Muscle of leg (tissue), 11 donors: ENCODE data around the gene DAZAP2. TPM values are rescaled to one million over a fixed set of nuclear protein-coding genes. Genes with fewer than 3 reads are reported as not detected.
A peak's percentile ranks its signal among the peaks of the same experiment; 100 is the strongest.
"Not testable (repeated sequence)": the region's sequence is repeated elsewhere in the genome, so short reads cannot be mapped to it uniquely, and the experiment has no call there.

Source experiments
- DNase-seq: peaks from one replicate; pipeline ENCODE4 v3.0.0; 2013
- H3K27ac ChIP-seq: one replicate; pipeline ENCODE4 v1.5.1; 2013; ENCODE audit warnings: mild to moderate bottlenecking, low read length, control low read depth
- H3K27me3 ChIP-seq: one replicate; pipeline ENCODE4 v1.6.1; 2013; ENCODE audit warnings: low read length; ENCODE audit not compliant: control insufficient read depth, insufficient read depth
- H3K36me3 ChIP-seq: one replicate; pipeline ENCODE4 v1.6.1; 2013; ENCODE audit warnings: low read length; ENCODE audit not compliant: control insufficient read depth, insufficient read depth
- H3K4me1 ChIP-seq: one replicate; pipeline ENCODE4 v1.6.1; 2013; ENCODE audit warnings: low read length; ENCODE audit not compliant: control insufficient read depth, insufficient read depth
- H3K4me3 ChIP-seq: one replicate; pipeline ENCODE4 v1.5.1; 2013; ENCODE audit warnings: low read length, control low read depth
- H3K9me3 ChIP-seq: replicated peaks from 2 replicates; pipeline ENCODE4 v1.6.1; 2013; ENCODE audit warnings: low read depth, low read length; ENCODE audit not compliant: control insufficient read depth
- WGBS: methylation state at CpG from one replicate; pipeline ENCODE4 v1.1.5; 2013; ENCODE audit warnings: missing lambda C conversion rate; ENCODE audit not compliant: insufficient coverage; 5-methylcytosine and 5-hydroxymethylcytosine counted together
- polyA plus RNA-seq, 8 donors: library from polyadenylated mRNA; unstranded; fragments of 120-200 nt; gene quantifications; one replicate each; pipeline versions ENCODE4 v1.2.1 to v1.2.3, GENCODE V29; 2013; ENCODE audit warnings: inconsistent platforms in 1 of 8, low replicate concordance in 1 of 8; ENCODE audit not compliant: insufficient read length in 8 of 8, insufficient read depth in 1 of 8
- total RNA-seq: library from RNA; stranded (reverse); fragments of 120-200 nt; gene quantifications from one replicate; pipeline ENCODE4 v1.2.4, GENCODE V29; 2013

Gene DAZAP2
- total and polyA plus RNA-seq, 9 donors = 46.1 to 101 (median 76.9) TPM

- H3K36me3 ChIP-seq = no peaks in the 10 kb centered on the region
- no peak overlapping the region for H3K4me3 ChIP-seq
- 66% methylated on average over 2 of the region's 2 CpGs for WGBS
- H3K27ac ChIP-seq = no peak overlapping the region
- DNase-seq = no peak
- H3K4me1 ChIP-seq = no peaks in the 10 kb centered on the region
- H3K9me3 ChIP-seq = no peaks in the 10 kb centered on the region
- H3K27me3 ChIP-seq = no peaks in the 10 kb centered on the region
Observed at GRCh38 chr12:51210690-51211395, 27.8 kb upstream of the DAZAP2 start.

- no peaks in the 10 kb centered on the region for H3K36me3 ChIP-seq
- no peak overlapping the region for H3K4me3 ChIP-seq
- H3K27me3 ChIP-seq = no peaks in the 10 kb centered on the region
- peaks cover 15% of the 10 kb centered on the region for H3K4me1 ChIP-seq
- no peaks in the 10 kb centered on the region for H3K9me3 ChIP-seq
- no peak overlapping the region for H3K27ac ChIP-seq
- no peak for DNase-seq
- 77% methylated on average over 3 of the region's 5 CpGs for WGBS
Observed at GRCh38 chr12:51214895-51215294, 23.7 kb upstream of the DAZAP2 start.

GRCh38 chr12:51216642-51217041 lies 22.0 kb upstream of the DAZAP2 start:
- DNase-seq = no peak
- H3K9me3 ChIP-seq = no peaks in the 10 kb centered on the region
- WGBS = no CpG with 5 or more reads among the region's 7 CpGs

DNA sequence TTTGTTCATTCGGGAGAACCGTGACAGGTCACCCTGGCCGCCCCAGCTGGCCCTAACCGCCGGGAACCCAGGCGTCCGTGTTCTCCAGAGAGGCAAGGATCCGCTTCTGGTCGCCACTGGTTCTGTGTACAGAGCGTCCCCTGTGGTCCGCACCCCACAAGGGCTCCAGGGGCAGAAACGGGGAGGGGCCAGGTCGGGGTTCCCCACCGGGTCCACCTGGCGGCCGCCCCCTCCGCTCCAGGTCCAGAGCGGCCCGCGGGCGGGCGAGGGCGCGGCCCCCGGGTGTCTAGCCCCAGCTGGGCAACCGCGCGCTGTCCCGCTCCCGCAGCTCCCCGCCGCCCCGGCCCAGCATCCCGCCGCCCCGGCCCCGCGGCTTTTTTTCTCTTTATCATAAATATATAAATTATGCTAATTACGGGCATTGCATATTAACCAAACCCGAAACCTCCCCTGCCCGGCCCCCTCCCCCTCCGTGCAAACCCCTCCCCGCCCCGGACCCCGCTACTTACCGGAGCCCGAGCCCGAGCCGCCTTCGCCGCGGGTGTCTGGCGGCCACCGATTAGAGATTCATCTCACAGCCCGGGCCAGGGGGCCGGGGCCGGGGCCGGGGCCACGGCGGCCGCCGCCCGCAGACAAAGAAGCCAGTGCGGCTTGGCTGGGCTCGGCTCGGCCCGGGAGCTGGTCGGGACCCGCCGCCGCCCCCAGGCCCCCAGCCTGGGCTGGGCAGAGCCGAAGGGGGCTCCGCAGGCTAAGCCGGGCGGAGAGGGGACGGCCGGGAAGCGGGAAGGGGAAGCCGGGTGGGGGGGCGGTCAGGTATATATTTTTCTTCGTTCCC lies 21.3 kb upstream of the DAZAP2 start:
- under 1% methylated on average over 43 of the region's 81 CpGs for WGBS

More at GRCh38 chr12:51216642-51217041, 22.0 kb upstream of the DAZAP2 start:
- Histone ChIP-seq H3K27me3 (no peaks in the 10 kb centered on the region), H3K27ac (peak overlapping the region; percentile 42), H3K4me1 (peaks cover 15% of the 10 kb centered on the region), H3K36me3 (no peaks in the 10 kb centered on the region), H3K4me3 (peak overlapping the region; percentile 82)

GRCh38 chr12:51217968-51218606 lies 20.5 kb upstream of the DAZAP2 start, which contains the start of gene POU6F1:
TSS of gene POU6F1 (minus strand) at chr12:51218062. CDS start at chr12:51206836, 11,226 bp downstream.
- H3K36me3 ChIP-seq = no peaks in the 10 kb centered on the region
- no peaks in the 10 kb centered on the region for H3K27me3 ChIP-seq
- peaks cover 15% of the 10 kb centered on the region for H3K4me1 ChIP-seq
- WGBS = under 1% methylated on average over 32 of the region's 35 CpGs
- peak; percentile 95 for DNase-seq
- peak within 1 kb of the TSS; percentile 94 for H3K27ac ChIP-seq
- H3K4me3 ChIP-seq = peak within 1 kb of the TSS; percentile 82
- no peaks in the 10 kb centered on the region for H3K9me3 ChIP-seq

More for the DNA sequence above, 21.3 kb upstream of the DAZAP2 start:
- Histone ChIP-seq H3K4me3 (peak overlapping the region; percentile 82), H3K4me1 (peaks cover 15% of the 10 kb centered on the region), H3K36me3 (no peaks in the 10 kb centered on the region), H3K27ac (peak overlapping the region; percentile 94), H3K27me3 (no peaks in the 10 kb centered on the region), H3K9me3 (no peaks in the 10 kb centered on the region)
- peak; percentile 45 for DNase-seq

- WGBS = no CpG with 5 or more reads among the region's 10 CpGs
- no peak for DNase-seq
- peak overlapping the region; percentile 82 for H3K4me3 ChIP-seq
Observed at GRCh38 chr12:51218607-51219161, 19.9 kb upstream of the DAZAP2 start.

DNA sequence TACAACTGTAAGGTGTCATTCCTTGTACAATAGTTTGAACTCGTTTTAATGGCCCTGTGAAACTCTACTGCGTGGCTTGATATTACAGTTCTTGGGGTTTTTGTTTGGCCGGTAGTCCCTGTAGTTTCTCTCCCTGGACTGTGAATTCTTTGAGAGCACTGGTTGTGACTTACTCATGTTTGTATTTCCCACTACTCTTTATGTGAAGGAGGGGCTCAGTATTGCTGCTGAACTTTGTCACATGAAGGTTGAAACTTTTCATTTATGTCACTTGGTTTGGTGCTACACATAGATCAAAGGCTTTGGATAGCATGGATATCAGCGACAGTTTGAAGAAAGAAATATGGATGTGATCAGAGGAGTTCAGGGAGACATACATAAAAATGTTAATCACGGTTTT lies 19.3 kb upstream of the DAZAP2 start:
- Histone ChIP-seq H3K27ac (no peak overlapping the region), H3K27me3 (no peaks in the 10 kb centered on the region), H3K4me3 (no peak overlapping the region), H3K9me3 (no peaks in the 10 kb centered on the region), H3K36me3 (no peaks in the 10 kb centered on the region), H3K4me1 (peaks cover 15% of the 10 kb centered on the region)
- 20% methylated on average over 1 of the region's 5 CpGs for WGBS
- DNase-seq = no peak

More at GRCh38 chr12:51218607-51219161, 19.9 kb upstream of the DAZAP2 start:
- Histone ChIP-seq H3K36me3 (no peaks in the 10 kb centered on the region), H3K4me1 (peaks cover 15% of the 10 kb centered on the region), H3K27ac (peak overlapping the region; percentile 94), H3K27me3 (no peaks in the 10 kb centered on the region), H3K9me3 (no peaks in the 10 kb centered on the region)

GRCh38 chr12:51219857-51220256 lies 18.8 kb upstream of the DAZAP2 start:
- H3K27ac ChIP-seq = not testable (repeated sequence)

GRCh38 chr12:51222461-51222860 lies 16.2 kb upstream of the DAZAP2 start:
- Histone ChIP-seq H3K27ac (no peak overlapping the region), H3K27me3 (no peaks in the 10 kb centered on the region), H3K9me3 (no peaks in the 10 kb centered on the region), H3K36me3 (peaks cover 6% of the 10 kb centered on the region), H3K4me3 (no peak overlapping the region), H3K4me1 (peaks cover 9% of the 10 kb centered on the region)
- no peak for DNase-seq
- WGBS = 59% methylated on average over 3 of the region's 7 CpGs

More at GRCh38 chr12:51219857-51220256, 18.8 kb upstream of the DAZAP2 start:
- not testable (repeated sequence) for H3K9me3 ChIP-seq, H3K4me3 ChIP-seq, H3K36me3 ChIP-seq, DNase-seq, H3K27me3 ChIP-seq
- WGBS = 98% methylated on average over 6 of the region's 12 CpGs
- peaks cover 15% of the 10 kb centered on the region for H3K4me1 ChIP-seq
